ENCODE results near the gene CWC25. TPM values are rescaled to one million over a fixed set of nuclear protein-coding genes. Genes with fewer than 3 reads are reported as not detected.
"Not testable (repeated sequence)": the region's sequence is repeated elsewhere in the genome, so short reads cannot be mapped to it uniquely, and the experiment has no call there.

The CWC25 gene
- total RNA-seq, 4 donors from 2014 or later, result 31.5 to 74.8 (median 34.4) TPM

- H3K9me3 ChIP-seq, result no peaks in the 10 kb centered on the region
- H3K27ac ChIP-seq, result peak overlapping the region; percentile 96
- 48% methylated on average over 31 of the region's 31 CpGs for WGBS
- no peak for DNase-seq (ENCODE audit: low spot score in 2 of 2)
- TF ChIP-seq POLR2AphosphoS5 (IDR thresholded peaks at IDR 0.05), result no peak
- TF ChIP-seq CTCF (IDR thresholded peaks at IDR 0.05), result peak in 1 of 2 donors; percentile 42
- TF ChIP-seq POLR2A (IDR thresholded peaks at IDR 0.05), result no peak
- no peak for TF ChIP-seq EP300 (IDR thresholded peaks at IDR 0.05)
- H3K27me3 ChIP-seq, result no peaks in the 10 kb centered on the region
- H3K36me3 ChIP-seq, result no peaks in the 10 kb centered on the region
- H3K4me3 ChIP-seq, result peak overlapping the region; percentile 89
- H3K4me1 ChIP-seq, result peaks cover 31% of the 10 kb centered on the region
Observed at GRCh38 chr17:38867179-38867967, 42.3 kb upstream of the CWC25 start.

GRCh38 chr17:38864636-38865398 is 39.7 kb upstream of the CWC25 start:
- H3K9me3 ChIP-seq, result no peaks in the 10 kb centered on the region
- DNase-seq (ENCODE audit: low spot score in 2 of 2), result no peak
- H3K36me3 ChIP-seq, result no peaks in the 10 kb centered on the region
- TF ChIP-seq CTCF (IDR thresholded peaks at IDR 0.05), result no peak
- no peak for TF ChIP-seq POLR2AphosphoS5 (IDR thresholded peaks at IDR 0.05)
- no peak for TF ChIP-seq POLR2A (IDR thresholded peaks at IDR 0.05)
- no peak for TF ChIP-seq EP300 (IDR thresholded peaks at IDR 0.05)
- peaks cover 14% of the 10 kb centered on the region for H3K4me1 ChIP-seq
- H3K4me3 ChIP-seq, result no peak overlapping the region
- WGBS, result 57% methylated on average over 11 of the region's 11 CpGs
- no peak overlapping the region for H3K27ac ChIP-seq
- H3K27me3 ChIP-seq, result no peaks in the 10 kb centered on the region

- DNase-seq (ENCODE audit: low spot score in 2 of 2), result no peak
- H3K27ac ChIP-seq, result no peak overlapping the region
- H3K36me3 ChIP-seq, result no peaks in the 10 kb centered on the region
- no peak overlapping the region for H3K4me3 ChIP-seq
- no peaks in the 10 kb centered on the region for H3K4me1 ChIP-seq
- H3K9me3 ChIP-seq, result no peaks in the 10 kb centered on the region
- TF ChIP-seq CTCF (IDR thresholded peaks at IDR 0.05) (no peak), POLR2AphosphoS5 (IDR thresholded peaks at IDR 0.05) (no peak), POLR2A (IDR thresholded peaks at IDR 0.05) (no peak), EP300 (IDR thresholded peaks at IDR 0.05) (no peak)
- H3K27me3 ChIP-seq, result no peaks in the 10 kb centered on the region
- 30% methylated on average over 8 of the region's 8 CpGs for WGBS
Observed at GRCh38 chr17:38861399-38861843, 36.3 kb upstream of the CWC25 start.

GRCh38 chr17:38857271-38857670 is 32.1 kb upstream of the CWC25 start:
- Histone ChIP-seq H3K4me3 (no peak overlapping the region), H3K36me3 (peaks cover under 1% of the 10 kb centered on the region), H3K27ac (no peak overlapping the region), H3K4me1 (peaks cover 8% of the 10 kb centered on the region), H3K27me3 (no peaks in the 10 kb centered on the region), H3K9me3 (no peaks in the 10 kb centered on the region)
- DNase-seq (ENCODE audit: low spot score in 2 of 2), result no peak
- WGBS, result 60% methylated on average over 5 of the region's 5 CpGs
- TF ChIP-seq EP300 (IDR thresholded peaks at IDR 0.05) (no peak), POLR2AphosphoS5 (IDR thresholded peaks at IDR 0.05) (no peak), POLR2A (IDR thresholded peaks at IDR 0.05) (no peak), CTCF (IDR thresholded peaks at IDR 0.05) (no peak)

- WGBS, result 91% methylated on average over 28 of the region's 28 CpGs
- not testable (repeated sequence) for H3K4me3 ChIP-seq, H3K9me3 ChIP-seq, H3K27me3 ChIP-seq, H3K27ac ChIP-seq
- Histone ChIP-seq H3K36me3 (peaks cover 14% of the 10 kb centered on the region), H3K4me1 (peaks cover 25% of the 10 kb centered on the region)
- peak in 1 of 2 donors; percentile 61 for DNase-seq (ENCODE audit: low spot score in 2 of 2)
Observed at GRCh38 chr17:38855101-38855714, 30.1 kb upstream of the CWC25 start.

Measured in suprapubic skin (tissue), 4 donors.